Measurements from ENCODE around the gene SLC27A4. TPM values are rescaled to one million over a fixed set of nuclear protein-coding genes. Genes with fewer than 3 reads are reported as not detected.

SLC27A4 gene
- total and polyA plus RNA-seq, 10 of the 15 experiments (the other 5 are each of a cell fraction or from before 2014, with no cell fraction given), result 0.13 to 14.0 (median 7.6) TPM

- TF ChIP-seq USF2 (IDR thresholded peaks at IDR 0.05; ENCODE audit: borderline replicate concordance, low read depth, low read length) (no peak), YY1 (IDR thresholded peaks at IDR 0.05; ENCODE audit: low read depth, low read length) (peak; percentile 98), MYB (IDR thresholded peaks at IDR 0.05; ENCODE audit: borderline replicate concordance, low read depth, low read length) (no peak), SMAD5 (IDR thresholded peaks at IDR 0.05; ENCODE audit: low read depth) (no peak; the same call in 1 of the 2 replicates), IRF3 (IDR thresholded peaks at IDR 0.05) (no peak), ZNF217 (IDR thresholded peaks at IDR 0.05) (no peak), MAX (IDR thresholded peaks at IDR 0.05; ENCODE audit: low read depth, low read length) (peak; percentile 63), ZBTB4 (CRISPR knock-in tag; IDR thresholded peaks at IDR 0.05) (no peak), BHLHE40 (IDR thresholded peaks at IDR 0.05; ENCODE audit: borderline replicate concordance in 1 of 2, low read depth in 2 of 2, low read length in 1 of 2) (no peak), ATF3 (IDR thresholded peaks at IDR 0.05; ENCODE audit: borderline replicate concordance, extremely low read depth, low read depth, low read length) (no peak), SIX5 (IDR thresholded peaks at IDR 0.05; ENCODE audit: low read depth, low read length, severe bottlenecking) (peak; percentile 48), WRNIP1 (IDR thresholded peaks at IDR 0.05; ENCODE audit: borderline replicate concordance, low read depth, low read length) (0 out of 2 replicates have a peak, but pooled peaks have one; percentile 74), RBBP5 (conservative IDR thresholded peaks at IDR 0.05) (no peak), HDGF (IDR thresholded peaks at IDR 0.05) (peak; percentile 80), IKZF2 (IDR thresholded peaks at IDR 0.05) (no peak), CREB1 (IDR thresholded peaks at IDR 0.05; ENCODE audit: low read depth) (peak; percentile 79; the same call in 1 of the 2 replicates), SMARCA5 (IDR thresholded peaks at IDR 0.05) (no peak), ZNF592 (IDR thresholded peaks at IDR 0.05) (no peak)
These were observed 30.7 kb downstream of the SLC27A4 start, which contains the start of gene URM1 (continued) for GRCh38 chr9:128370752-128371629.

All from GM12878 (cell line).